ENCODE measurements around the gene BMP8A.
"Not testable (repeated sequence)": the region's sequence is repeated elsewhere in the genome, so short reads cannot be mapped to it uniquely, and the experiment has no call there.

Gene BMP8A

DNA sequence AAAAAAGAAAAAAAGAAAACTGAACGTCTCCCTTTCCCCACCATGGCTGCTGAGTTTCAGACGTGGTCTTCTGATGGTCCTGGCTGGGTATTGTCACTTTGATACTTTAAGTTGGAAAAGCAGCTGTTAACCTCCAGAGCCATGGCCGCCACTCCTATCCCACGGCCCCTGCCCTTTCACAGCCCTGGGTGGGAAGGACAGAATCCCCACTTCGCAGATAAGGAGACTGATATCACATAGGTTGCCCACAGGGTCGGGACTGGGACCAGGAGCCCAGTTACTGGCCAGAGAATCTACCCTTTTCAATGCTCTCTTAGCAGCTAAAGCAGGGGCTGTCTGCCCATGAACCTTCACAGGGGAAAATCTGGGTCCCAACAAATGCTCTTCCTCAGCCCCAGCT, 16.8 kb downstream of the BMP8A start:
- no peak for DNase-seq

DNA sequence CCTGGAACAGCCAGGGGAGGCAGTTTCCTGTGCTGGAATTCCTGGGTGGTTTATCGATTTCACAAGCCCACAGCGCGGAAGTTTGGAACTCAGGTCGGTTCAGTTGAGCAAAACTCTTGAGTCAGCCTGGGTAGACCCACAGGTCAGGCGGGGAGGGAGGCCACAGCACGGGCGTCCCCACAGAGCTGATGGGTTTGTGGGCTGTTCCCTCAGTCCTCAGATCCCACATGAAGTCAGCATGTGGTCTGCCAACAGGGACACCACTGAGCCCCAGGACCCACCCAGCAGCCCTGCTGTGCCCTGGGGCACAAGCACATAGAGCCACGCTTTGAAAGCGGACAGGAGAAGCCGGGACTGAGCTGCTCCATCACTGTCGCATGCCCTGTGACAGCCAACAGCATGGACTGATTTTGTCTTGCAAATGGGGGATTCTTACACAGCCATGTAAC, 17.4 kb downstream of the BMP8A start:
- no peak for DNase-seq

DNA sequence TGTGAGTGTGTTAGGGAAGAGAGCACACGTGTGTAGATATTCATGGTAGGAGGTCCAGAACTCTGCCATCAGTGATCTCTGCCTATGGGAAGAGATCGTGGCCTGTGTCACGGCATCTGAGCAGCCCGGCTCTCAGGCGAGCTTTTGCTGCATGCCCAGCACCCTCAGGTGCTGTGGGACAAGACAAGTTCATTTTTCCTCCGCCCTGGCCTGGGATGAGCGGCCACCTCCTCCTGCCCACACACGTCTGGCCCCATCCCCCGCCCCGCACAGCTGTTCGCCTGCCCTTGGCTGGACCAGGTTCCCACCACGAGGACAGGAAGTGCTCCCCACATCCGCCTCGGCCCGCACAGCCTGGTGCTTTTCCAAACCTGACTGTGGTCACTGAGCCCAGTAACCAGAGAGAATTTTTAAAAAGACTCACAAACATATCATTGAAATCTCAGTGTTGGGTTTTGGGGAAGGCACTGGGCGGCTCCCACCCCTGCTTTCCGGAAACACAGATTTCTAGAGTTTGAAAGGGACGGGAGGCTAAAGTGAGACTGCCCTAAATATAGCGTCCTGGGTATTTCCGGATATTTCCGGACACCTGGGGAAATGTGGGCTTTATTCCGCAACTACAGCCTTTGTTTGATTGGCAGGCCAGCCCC, 18.0 kb downstream of the BMP8A start:
- no peak for DNase-seq

DNA sequence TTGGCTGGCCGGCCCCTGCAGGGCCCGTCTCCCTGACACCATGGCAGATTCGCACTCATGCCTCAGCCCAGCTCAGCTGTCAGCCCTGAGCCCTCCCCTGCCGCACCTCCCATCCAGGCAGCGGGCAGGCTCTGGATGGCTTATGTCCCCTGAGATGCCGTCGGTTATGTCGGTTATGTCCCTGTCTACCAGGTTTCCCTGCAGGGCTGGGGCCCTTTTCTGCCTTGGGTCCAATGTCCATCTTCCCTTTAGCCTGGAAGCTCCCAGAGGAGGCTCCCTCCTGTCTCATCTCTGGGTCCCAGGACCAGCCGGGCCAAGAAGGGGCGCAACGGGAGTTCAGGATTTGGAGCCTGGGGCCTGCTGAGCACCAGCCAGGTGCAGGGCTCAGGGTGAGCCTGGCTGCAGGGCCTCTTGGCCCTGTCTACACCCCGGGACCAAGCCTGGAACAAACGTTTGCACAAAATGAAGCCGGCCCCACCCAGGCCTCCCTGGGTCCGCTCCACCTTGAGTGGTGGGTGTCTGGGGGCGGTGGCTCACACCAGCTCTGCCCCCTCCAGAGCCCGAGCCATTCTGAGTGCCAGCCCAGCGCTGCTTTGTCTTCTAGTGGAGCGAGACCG, 19.2 kb downstream of the BMP8A start:
- not testable (repeated sequence) for DNase-seq

DNA sequence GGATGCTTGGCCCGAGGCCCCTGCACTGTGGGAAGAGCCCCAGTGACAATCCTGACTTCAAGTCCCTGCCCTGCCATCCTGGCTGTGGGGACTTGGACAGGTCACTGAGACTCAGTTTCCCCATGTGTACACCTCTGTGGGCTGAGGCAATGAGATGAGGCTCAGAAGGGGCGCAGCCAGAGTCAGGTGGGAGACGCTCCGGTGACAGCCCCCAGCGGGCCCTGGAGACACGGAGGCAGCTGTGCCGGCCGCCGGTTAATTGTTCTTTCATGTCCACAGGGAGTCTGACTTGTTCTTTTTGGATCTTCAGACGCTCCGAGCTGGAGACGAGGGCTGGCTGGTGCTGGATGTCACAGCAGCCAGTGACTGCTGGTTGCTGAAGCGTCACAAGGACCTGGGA, 20.0 kb downstream of the BMP8A start:
- DNase-seq, result not testable (repeated sequence)

DNA sequence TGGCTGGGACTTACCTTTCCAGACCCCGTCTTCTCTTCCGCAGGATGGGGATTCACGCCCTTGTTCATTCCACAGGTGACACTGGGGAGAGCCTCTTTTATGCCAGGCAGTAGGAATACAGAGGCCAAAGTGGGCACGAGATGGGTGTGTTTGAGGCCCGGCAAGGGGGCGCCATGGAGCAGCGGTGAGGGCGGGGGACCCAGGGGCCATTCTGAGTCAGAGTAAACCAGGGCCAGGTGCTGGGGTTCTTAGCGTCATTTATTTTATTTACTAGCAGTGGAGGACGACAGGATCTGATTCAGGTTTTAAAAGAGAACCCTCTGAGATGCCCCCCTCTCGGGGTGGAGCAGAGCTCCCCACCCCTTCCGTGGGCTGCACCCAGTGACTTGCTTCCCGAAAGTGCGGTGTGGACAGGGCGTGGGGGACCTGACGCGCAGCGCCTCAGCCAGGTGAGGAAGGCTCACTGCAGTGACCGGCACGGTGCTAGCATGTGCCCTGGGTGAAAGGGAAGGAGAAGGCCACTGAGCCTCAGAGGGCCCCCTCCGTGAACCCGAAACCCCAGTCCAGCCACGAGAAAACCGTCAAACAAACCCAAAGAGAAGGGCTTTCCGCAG, 20.9 kb downstream of the BMP8A start:
- DNase-seq, result not testable (repeated sequence)

DNA sequence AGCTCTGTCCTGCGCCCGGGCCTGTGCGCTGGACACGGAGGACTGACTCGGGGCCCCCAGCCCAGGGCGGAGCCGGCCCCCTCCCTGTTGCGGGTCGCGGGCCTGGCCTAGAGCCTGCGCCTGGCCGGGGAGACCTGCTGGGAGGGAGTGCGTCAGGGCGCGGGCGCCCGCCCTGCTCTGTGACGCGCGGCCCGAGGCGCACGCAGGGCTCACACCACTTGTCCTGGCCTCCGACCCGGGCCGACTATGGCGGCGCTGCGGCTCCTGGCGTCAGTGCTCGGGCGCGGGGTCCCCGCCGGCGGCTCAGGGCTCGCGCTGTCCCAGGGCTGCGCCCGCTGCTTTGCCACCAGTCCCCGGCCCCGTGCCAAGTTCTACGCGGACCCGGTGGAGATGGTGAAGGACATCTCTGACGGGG, 23.3 kb downstream of the BMP8A start:
- DNase-seq, result not testable (repeated sequence)

DNA sequence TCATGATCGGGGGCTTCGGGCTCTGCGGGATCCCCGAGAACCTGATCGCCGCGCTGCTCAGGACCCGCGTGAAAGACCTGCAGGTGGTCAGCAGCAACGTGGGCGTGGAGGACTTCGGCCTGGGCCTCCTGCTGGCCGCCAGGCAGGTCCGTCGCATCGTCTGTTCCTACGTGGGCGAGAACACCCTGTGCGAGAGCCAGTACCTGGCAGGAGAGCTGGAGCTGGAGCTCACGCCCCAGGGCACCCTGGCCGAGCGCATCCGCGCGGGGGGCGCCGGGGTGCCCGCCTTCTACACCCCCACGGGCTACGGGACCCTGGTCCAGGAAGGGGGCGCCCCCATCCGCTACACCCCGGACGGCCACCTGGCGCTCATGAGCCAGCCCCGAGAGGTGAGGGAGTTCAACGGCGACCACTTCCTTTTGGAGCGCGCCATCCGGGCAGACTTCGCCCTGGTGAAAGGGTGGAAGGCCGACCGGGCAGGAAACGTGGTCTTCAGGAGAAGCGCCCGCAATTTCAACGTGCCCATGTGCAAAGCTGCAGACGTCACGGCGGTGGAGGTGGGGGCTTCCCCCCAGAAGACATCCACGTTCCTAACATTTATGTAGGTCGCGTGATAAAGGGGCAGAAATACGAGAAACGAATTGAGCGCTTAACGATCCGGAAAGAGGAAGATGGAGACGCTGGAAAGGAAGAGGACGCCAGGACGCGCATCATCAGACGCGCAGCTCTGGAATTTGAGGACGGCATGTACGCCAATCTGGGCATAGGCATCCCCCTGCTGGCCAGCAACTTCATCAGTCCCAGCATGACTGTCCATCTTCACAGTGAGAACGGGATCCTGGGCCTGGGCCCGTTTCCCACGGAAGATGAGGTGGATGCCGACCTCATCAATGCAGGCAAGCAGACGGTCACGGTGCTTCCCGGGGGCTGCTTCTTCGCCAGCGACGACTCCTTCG, 24.0 kb downstream of the BMP8A start:
- not testable (repeated sequence) for DNase-seq

DNA sequence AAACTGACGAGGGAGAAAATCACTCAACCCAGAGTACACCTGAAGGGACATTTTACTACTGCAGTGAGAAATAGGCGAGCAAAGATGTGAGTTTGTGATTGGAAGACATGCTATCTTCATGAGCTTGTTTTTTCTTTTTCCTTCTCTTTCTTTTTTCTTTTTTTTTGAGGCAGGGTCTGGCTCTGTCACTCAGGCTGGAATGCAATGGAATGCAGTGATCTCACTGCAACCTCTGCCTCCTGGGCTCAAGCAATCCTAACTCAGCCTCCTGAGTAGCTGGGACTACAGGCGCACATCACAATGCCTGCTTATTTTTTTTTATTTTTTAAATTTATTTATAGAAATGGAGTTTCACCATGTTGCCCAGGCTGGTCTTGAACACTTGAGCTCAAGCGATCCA, 25.4 kb downstream of the BMP8A start:
- not testable (repeated sequence) for DNase-seq

DNA sequence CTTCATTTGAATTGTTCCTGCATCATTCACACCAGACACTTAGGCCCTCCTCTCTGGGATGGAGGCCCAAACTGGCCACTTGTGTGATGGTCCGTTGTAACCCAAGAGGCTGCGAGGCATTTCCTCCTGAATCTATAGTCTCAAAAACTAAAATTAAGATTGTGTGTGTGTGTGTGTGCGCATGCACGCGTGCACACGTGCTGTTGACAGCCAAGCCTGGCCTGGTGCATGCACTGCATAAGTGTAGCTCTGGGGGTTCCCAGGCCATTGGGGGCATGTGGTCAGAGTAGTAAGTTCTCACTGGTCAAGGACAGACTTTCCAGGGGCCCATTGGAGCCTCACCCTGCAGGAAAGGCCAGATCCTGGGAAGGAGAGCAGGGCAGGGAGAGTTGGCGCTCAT, 26.5 kb downstream of the BMP8A start:
- not testable (repeated sequence) for DNase-seq

DNA sequence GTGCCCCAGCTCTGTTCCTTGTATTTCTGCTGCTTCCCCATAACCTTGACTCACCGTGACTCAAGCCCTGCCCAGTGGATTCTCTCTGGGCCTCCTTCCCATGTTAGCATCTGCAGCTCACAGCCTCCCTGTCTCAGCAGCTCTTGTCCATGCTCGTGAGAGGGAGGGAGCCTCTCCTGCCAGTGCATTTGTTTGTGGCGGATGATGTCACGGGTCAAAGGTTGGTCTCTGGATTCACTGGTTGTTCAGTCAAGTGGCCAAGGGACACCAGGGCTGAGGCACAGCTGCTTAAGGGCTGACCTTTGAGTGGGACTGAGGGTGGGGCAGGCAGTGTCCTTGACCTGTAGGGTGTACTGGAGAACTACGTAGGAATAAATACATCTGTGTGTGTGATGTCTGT, 27.9 kb downstream of the BMP8A start:
- not testable (repeated sequence) for DNase-seq

DNA sequence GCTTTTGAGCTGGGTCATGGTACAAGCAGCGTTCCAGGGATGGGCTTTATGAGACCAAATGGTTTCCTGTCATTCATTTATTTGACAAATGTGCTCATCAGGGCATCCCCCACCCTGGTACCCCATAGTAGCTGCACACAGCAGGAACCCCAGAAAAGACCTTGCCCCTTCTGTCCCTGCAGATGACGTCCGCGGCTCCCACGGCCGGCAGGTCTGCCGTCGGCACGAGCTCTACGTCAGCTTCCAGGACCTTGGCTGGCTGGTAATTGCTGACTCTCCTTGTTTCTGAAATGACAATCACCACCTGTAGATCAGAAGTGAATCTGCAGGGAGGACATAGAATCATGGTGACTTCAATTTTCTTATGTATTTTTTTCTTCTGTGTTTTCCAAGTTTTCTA, 30.8 kb downstream of the BMP8A start:
- DNase-seq, result not testable (repeated sequence)

DNA sequence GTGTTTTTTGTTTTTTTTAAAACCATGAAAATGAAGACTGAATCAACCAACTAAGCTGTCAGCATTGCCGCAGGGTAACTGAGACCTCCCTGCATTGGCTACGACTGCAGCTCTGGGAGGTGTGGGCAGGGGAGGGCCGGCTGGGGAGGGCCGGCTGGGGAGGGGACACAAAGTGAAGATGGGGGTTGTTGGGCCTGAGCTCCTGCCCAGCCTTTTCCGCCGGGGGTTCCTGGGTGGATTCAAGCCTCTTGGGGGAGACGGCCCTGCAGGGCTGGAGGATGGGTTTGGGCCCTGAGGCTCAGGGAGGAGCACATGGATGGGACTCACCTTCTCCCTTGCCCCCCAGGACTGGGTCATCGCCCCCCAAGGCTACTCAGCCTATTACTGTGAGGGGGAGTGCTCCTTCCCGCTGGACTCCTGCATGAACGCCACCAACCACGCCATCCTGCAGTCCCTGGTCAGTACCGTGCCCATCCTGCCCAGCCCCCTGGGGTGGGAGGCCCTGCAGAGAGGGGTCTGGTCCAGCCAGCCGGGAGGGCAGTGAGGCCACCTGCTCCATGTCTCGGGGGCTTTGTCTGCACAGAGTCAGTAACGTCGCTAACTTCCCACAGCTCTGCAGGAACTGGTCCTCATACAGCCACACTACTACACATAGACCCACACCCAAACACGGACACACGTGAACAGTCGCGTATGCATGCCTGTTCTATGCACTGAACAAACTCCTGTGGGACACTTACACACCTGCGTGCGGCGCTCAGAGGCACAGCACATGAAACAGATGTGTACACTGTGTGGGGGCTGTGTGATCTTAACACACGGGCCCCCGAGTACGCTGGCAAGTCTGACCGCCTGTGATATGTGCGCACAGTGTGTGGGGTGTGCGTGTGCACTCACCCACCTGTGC, 31.5 kb downstream of the BMP8A start:
- no peak for DNase-seq

DNA sequence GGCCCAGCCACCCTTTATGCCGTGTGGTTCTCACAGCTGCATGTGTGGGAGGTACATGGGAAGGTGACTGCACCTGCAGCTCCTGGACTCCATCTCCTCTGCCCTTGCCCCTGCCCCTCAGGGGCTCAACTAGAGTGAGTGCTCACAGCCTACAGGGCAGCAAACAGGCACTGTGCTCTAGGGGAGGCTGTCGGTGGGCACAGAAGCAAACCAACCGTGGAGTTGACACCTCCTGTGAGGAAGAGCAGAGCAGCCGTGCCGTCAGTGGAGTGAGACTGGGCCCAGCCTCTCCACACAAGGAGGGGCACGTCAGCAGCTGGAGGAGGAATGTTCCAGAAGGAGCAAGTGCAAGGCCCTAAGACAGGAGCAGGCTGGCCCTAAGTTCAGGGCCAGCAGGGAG, 32.7 kb downstream of the BMP8A start:
- DNase-seq, result no peak

DNA sequence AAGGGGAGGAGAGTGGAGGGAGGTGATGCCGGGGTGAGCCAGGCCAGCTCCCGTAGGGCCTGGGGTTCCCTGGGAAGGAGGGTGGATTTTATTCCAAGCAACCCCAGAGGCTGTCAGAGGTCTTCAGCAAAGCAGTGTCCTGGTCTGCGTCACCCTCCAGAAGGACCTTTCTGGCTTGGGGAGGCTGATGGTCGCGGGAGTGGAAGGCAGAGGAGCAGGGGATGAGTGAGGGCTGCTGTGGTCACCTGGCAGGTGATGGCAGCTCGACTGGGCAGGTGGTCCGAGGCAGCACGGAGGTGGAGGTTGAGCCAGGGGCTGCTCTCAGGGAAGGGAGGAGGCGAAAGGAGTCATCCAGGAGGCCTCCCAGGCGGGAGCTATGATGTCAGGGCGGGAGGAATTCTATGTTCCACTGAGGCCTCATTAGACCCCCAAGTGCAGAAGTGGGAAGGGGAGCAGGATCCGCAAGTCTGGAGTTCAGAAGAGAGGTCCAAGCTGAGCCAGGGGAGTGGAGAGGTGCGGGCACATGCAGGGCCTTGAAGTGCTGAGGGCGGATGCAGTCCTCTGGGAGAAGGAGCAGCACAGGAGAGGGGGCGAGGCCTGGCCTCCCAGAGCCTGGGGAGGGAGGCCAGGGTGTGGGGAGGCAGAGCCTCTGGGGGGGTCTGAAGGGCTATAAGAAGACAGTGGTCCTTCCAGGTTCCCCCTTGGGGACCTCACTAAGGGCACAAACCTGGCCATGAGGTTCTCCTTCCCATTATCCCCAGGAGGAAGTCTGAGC, 33.3 kb downstream of the BMP8A start:
- no peak for DNase-seq

DNA sequence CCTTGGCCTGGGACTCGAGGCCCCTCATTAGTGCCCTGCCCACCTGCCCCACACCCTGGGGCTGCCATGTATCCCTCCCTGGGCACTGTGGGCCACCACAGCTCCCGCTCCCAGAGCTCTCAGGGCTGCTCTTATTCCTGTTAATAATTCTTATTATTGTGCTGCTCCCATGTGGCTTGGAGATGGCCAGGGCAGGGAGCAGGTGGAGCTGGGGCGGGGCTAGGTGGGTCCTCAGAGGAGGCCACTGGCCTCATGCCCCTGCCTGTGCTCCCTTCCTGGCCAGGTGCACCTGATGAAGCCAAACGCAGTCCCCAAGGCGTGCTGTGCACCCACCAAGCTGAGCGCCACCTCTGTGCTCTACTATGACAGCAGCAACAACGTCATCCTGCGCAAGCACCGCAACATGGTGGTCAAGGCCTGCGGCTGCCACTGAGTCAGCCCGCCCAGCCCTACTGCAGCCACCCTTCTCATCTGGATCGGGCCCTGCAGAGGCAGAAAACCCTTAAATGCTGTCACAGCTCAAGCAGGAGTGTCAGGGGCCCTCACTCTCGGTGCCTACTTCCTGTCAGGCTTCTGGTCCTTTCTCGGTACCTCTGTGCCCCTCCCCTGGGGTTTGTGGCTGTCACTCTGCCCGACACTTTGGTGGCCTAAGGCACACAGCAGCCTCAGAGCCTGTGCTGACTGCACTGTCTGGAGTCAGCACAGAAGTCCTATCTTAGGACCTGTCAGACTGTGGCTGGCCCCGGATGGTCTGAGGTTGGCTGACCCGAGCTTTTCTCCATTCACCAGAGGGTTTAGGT, 34.1 kb downstream of the BMP8A start:
- no peak for DNase-seq

DNA sequence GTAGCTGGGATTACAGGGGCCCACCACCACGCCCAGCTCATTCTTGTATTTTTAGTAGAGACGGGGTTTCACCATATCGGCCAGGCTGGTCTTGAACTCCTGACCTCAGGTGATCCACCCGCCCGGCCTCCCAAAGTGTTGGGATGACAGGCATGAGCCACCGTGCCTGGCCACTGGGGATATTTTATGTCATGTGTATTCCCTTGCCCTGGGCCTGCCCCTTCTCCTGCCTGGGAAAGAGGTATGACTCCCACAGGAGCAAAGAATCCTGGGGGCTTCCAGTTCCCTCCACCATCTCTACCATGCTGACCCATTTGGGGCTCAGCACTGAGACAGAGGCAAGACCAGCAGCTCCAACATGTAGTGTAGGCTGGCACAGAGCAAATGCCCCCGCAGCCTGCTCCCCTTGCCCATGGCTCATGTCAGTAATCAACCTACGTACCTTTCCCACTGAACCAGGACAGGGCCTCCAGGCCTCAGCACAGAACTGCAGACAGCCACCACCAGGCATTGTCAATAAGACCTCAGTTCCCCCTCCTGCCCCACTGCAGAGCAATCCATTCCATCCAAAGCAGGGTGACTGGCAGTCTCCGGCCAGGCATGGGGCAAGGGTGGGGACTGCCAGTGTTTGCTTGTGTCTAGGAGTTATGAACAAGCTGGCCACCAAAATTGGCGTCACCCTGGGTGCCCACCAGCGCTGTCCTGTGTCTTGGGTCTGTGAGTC, 35.2 kb downstream of the BMP8A start:
- DNase-seq, result no peak

DNA sequence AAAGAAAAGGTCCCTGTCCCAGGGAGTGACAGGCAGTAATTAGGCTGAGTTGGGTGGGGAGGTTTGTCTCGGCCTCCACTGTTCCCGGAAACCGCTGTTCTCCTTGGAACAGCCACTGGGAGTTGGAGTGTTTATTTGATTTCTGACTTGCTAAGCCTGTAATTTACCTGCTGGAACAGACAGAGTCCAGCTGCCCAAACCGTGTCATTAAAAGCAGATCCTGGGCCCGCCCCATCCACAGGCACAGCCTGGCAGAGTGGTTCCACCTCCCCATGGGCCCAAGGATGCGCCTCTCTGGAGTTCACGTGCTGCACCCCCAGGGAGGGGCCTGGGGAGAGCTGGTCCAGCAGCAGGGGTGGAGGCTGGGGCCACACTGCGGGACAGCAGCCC, 35.7 kb downstream of the BMP8A start:
- not testable (repeated sequence) for DNase-seq

DNA sequence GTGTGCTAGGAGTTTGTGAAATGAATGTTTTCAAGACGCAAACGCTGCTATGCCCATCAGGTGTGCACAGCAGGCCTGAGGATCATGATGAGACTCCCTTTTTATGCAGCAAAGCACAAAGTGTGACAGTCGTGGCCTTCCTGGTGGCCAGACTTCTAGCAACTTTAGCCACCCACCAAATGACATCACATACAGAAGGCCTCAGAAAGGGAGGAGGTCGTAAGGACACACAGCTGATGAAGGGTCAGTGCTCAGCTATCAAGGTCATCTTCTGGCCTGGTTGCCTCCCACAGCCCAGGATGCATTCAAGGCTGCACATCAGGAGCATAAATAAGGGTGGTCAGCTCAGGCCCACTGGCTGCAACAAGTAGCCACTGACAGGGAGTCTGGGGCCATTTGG, 36.6 kb downstream of the BMP8A start:
- no peak for DNase-seq
